Stimulated activated CD8-positive, alpha-beta memory T cell treated with anti-CD3 and anti-CD28 coated beads, Interleukin-4, amount 100 ng/mL, for 4 hours (primary cell): ENCODE data around the gene DOCK4.

Source experiments
- DNase-seq, 2 donors: peaks; one replicate each; pipeline ENCODE4 v3.0.0-alpha.2; 2020; ENCODE audit warnings: low read depth in 2 of 2, low spot score in 1 of 2

DOCK4 gene

DNA sequence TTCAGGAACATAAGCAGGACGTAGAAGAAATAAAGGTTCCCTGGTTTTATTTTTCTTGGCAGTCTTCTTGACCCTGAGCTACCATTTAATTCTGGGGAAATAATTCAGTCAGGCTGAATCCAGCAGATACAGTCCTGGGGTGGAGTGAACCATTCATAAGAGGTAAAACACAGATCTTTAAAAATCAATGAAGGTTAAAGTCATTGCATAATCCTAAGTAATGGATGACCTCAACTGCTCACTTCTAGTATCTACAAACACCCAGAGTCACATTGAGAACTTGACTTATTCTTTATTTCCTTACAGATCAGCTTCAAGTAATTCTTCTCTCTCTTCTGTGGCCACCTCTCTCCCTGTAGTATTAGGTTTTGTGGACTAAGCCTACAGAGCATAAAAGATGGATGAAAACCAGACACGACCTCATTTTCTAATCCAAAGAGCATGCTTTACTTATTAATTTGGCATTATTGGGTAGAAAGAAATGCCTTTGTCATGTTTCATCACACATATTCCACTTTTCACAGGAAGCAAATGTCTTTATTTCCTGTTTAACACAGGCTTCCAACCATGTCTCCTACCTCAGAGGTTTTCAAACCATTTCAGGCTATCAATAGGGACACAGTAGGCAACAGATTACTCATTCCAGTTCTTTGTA is 461.6 kb downstream of the DOCK4 start:
- DNase-seq, result no peak

DNA sequence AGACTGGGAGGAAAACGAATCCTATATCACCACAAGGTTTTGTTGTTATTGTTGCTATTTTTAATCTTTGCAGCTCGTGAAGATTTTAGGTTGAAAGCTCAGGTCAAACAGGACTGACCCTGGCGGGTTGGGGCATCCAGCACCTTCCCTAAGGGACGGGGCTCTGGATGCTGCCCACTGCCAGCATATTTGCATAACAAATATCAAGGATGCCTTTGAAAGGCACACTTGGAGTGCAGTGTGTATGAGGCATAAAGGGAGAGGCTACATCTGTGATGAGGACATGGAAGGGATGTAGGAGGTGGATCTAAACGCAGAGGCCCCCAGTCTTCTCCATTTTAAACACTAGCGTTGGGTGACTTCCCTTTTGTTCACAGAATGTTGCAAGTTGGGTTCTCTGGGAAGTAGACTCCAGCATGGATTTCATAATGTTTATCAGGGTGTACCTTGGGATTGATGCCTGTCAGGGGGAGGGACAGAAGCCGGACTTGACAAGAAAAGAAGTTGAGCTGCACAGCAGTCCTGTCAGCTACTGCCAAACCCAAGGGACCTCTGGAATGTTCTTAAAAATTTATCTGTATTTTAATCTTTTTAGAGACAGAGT is 462.9 kb downstream of the DOCK4 start:
- DNase-seq, result no peak

DNA sequence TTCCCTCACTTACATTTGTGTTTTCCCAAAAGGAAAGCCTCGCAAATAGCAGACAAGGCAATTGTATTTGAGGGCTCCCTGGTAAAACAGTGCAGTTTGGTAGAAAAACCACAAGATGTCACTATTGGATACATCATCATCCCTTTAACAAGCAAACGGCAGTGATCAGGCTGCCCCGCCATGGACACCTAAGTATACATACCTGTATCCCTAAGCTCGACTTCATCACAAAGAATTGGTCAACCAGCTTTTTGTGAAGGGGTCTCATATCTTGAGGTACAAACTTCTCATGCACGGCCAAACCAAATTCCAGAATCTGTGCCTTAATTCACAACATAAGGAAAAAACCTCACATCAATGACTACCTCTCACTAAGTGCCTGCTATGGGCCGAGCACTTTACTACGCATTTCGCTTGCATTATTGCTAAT is 464.4 kb downstream of the DOCK4 start:
- DNase-seq, result no peak

DNA sequence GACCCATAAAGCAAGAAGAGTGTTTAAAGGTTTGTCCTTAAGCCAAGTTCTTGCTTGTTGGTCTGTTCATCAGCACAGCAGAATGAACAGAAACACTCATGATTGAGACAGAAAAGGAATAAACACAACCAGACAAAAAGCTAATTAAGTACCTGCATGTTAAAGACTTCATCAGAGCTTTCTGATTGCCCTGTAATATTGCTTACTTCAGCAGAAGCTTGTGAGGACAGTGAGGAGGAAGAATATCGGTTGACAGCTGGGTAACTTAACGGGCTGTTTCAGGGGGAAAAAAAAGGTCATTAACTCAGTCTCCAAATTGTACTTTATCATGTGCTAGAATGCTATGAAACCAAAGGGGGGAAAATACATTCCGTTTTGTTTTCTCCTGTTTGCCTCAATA is 465.3 kb downstream of the DOCK4 start:
- no peak for DNase-seq

DNA sequence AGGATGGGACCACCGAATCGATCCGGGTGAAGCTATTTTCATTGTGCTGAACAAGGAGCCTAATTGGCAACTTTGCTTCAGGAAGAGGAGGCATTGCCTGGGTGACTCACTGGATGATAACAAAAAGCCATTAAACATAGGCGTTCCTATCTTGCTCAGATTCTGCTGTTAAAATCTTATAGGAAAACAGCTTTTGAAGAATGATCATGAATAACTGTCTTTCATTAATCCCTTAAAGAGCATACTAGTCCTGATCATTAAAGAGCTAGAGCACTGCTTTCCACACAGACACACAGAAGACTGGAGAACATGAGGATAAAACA is 469.7 kb downstream of the DOCK4 start:
- no peak for DNase-seq

DNA sequence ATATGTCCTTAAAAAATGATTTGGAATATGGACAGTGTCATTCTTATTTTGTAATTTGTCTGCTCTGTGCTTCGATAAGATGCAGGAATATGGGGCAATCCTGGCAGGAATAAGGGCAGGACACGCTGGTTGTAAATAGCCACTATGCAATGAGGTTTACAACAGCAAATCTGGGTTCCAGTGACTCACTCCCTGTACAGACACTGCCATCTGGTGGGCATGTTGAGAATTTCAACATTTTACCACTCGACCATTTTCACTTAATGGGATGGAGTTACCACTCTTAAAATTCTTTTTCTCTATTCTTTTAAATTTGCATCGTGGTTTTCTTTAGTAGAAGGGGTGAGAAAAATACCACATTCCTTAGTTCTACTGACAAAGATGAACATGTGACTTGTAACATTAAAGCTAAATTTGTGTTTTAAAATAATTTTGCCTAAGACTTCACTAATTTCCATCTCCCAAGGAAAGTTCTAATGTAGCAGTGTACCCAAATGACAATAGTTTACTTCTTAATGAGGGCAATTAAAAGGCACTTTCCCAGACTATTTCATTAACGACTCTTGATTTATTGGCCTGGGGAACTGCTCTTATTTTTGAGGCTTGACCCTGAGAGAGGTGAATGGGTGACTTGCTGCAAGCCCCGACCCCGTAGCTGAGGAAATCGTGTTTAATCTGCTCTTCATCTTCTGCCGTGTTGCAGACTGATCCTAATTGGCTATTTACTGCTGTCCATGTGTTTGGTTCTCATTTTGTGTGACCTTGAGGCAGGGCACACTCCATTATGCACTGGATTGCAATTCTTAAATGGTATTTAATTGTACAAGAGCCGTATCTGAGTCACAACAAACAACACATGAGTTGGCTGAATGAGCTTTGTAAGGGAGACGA is 470.3 kb downstream of the DOCK4 start:
- DNase-seq, result peak; percentile 10 to 36

DNA sequence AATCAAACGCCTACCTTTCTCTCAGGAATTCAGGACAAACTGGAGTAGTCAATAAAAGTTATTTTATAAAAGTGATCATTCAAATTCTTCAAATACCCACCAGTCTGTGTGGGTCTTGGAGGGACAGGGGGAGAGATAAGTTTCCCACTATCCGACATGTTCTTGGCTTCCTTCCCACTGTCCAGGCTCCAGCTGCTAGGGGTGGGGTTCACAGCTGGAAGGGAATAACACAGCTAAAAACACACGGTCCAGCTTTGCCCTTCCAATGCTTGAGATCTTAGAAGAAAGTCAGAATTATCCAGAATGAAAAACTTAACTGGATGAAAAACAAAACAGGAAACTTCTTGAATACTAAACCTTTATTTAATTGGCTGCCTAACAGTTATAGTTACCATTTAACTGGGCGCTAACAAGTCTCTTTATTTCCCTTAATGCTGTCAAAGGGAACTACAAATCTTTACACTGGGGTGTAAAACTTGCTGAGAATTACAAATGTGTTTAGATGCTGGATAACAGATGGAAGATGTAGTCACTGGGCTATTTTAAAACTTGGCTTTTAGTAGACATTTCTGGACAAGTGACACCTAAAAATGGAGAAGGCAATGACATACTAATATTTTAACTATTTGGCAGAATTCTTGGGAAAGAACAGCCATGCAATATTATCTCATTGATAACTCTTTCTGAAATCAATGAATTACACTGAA is 471.1 kb downstream of the DOCK4 start:
- DNase-seq, result no peak

DNA sequence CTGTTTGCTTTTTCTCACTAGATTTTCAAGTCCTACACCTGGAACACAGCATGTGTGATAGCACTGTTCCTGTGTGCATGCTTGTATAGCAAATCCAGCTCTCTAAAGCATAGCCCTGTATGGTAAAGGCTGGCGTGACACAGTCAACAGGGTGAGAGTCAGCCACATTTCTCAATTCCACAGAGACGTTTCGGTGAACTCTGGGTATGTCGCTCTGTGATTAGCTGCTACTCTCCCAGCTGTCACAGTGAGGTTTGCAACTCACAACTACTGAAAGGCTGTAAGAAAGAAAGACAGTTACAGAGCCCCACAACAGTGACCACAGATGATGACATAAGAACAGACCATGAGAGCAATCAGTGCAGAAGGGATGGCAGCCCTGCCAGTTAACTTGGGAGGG is 473.3 kb downstream of the DOCK4 start:
- no peak for DNase-seq

DNA sequence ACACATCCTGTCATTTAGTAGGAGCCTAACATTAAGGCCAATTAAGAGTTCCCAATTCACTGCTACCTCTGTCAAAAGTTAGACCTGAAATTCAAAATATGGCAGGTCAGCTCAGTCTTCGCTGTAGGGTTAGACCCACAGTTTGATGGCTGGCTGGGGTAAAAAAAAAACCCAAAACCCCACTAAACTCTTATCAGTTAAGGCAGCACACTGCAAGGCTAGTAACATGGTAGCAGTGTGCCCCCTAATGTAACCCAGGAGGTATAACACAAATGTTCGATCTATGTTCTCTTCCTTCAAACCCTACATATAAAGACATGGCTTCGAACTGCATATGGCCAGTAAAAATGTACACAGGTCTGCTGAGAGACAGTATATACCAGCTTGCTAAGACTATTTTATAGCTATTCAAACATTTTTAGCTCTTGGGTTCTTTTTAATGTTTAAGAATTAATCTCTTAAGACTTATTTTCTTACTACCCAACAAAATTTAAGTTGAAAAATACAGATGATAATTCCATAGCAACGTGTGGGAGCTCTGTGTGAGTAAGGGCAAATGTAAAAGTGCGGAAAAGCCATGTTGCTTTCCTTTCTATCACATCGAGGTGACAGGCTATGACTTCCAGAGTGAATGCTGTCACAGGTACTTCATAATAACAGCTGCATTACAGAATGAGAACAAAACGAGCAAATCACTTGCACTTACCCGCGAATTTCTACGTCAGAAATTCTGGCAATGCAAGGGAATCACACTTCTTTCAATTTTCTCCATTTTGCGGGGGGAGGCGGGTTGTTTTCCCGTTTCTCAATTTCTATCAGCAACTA is 475.5 kb downstream of the DOCK4 start:
- no peak for DNase-seq

DNA sequence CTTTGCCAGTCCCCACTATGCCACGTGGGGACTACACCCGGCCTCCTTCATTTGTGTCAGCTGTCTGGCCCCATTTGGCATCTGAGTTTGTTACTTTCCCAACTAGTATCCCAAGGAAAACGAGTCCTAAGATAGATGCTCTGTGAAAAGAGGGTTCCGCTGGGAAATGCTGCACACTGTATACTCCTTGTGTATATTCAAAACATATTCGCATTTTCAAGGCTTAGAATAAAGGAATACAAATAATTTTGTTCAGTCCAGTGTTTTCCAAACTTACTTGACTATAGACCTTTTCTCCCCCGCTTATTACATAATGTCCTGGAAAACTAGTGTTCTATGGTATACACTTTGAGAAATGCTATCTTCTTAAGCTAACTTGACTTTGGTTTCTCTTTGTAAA is 476.1 kb downstream of the DOCK4 start:
- no peak for DNase-seq

DNA sequence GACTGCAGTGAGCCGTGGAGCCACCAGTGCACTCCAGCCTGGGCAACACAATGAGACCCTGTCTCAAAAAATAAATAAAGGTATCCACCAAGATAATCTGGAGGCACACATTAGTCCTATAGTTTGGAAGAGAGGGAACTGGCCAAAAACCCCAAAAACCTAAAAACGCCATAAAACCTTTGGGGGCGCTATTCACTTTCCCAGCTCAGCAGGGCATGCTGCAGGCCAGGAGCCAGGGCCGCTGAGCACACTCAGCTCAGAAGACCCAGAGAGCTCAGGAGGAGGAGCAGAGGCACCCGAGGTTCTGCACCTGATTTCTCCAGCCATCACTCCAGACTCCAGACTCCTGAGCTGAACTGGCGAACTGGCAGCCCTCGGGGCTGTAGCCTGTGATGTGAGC is 476.7 kb downstream of the DOCK4 start:
- DNase-seq, result no peak

DNA sequence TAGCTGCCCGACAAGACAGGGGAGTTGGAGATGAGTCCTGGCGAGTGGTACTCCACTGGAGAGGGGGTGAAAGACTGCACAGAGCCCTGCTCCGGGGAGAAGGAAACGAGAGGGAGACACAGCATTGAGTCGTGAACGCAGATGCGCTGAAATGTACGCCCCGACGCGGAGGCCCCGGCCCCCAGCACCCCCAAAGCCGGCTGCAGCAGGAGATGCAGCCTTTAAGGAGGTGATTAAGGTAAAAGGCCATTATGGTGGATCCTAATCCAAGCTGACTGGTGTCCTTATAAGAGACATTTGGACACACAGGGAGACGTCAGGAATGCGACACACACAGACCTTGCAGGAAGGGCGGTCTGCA is 477.6 kb downstream of the DOCK4 start:
- DNase-seq, result no peak

DNA sequence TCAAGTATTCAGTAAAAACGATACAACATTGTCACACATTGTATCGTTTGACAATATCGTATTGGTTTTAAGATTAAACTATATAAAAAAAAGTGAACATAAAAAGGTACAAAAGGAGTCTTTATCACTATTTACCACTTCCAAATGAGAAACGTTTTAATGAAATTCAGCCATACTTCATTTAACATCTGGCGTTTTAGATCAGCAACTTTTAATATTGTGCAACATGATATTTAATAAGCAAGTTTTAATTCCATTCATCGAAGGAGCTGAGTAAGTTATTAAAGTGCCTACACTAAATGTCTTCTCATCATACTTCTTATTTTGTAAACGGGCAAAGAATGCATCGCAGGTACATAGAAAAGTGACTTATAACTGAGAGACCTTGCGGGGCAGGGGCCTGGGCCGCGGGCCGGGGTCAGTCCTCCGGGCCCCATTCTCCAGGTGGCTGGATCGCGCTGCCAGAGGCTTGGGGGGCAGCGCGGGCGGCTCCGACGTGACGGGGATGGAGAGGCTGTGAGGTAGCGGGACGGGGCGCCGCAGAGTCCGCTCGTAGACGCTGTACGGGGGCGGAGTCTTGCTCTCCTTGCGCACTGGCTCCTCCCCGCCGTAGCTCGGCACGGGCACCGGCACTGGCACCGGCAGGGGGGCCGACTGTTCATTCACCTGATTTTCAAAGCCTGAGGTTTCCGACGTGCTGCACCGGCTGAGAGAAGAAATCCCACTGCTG is 478.1 kb downstream of the DOCK4 start:
- DNase-seq, result no peak

DNA sequence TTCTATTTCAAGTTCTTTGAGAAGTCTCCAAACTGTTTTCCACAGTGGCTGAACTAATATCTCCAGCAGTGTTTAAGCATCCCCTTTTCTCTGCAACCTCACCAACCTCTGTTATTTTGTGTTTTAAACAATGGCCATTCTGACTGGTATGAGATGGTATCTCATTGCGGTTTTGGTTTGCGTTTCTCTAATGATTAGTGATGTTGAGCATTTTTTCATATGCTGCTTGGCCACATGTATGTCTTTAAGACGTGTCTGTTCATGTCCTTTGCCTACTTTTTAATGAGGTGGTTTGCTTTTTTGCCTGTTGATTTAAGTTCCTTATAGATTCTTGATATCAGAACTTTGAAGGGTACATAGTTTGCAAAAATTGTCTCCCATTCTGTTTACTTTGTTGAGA is 487.3 kb downstream of the DOCK4 start:
- no peak for DNase-seq

DNA sequence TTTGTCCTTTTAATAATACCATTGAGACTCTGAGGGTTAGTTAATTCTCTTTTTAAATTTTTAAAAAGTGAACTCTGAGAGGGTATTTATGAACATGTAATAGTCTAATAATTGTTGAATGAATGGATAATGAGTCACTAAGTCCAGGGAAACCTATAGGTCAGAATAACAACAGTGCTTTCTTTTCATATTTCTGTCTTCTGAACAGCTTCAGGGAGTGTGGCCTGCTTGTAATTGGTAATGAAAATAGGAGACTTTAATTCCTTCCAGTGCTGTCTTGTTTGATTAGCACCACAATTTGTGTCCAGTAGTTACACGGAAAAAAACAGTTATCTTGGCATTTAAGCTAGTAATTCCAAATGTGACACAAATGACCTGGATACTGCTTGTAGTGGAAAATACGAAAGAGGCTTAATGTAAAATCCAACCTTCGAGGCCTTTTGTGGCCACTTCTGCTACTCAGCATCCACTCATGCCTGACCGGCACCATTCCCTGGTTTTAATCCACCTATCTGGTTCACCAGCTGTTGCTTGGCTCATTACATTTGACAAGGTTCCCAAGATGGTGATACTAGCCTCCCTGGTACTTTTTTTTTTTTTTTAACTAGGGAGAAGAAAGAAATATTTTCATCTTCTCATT is 494.7 kb downstream of the DOCK4 start:
- no peak for DNase-seq

DNA sequence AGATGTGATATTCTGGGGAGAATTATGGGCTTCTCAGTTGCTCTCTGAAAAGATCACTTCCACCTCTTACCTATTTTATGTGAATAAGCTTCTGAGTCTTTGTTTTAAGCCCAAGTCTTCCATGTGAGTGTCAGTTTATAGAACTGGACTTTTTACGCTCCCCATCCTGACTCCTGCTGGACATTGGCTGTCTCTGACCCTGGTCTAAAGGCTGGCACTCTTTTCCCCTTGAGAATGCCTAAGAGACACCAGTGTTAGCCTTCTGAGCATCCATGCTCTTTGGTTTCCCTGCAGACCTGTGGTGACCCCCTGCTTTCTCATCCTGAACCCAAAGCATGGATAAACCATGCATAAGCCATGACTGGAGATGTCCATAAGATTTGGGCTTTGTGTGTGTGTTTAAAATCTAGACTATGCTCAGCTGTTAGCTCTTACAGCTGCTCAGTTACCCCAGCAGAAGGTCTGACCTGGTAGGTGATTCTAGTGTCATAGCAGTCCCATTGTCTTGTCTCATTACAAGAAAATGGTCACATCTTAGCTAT is 495.3 kb downstream of the DOCK4 start:
- DNase-seq, result no peak

DNA sequence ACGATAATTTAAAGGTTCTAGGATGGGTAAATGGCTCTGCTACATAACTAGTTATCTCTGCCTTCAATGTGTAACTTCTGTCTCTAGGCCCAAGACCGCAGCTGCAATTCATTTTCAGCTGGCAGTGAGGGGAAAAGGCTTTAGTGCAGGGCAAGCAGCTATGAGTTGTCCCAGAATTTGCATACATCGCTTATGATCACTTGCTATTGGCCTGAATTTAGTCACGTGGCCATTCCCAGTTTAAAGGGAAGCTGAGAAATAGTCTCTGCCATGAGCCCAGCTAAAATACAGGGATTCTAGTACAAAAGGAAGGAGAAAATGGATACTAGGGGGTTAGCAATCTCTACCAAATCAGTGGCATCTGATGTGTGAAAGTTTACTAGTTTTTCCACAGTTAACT is 498.1 kb downstream of the DOCK4 start:
- no peak for DNase-seq

DNA sequence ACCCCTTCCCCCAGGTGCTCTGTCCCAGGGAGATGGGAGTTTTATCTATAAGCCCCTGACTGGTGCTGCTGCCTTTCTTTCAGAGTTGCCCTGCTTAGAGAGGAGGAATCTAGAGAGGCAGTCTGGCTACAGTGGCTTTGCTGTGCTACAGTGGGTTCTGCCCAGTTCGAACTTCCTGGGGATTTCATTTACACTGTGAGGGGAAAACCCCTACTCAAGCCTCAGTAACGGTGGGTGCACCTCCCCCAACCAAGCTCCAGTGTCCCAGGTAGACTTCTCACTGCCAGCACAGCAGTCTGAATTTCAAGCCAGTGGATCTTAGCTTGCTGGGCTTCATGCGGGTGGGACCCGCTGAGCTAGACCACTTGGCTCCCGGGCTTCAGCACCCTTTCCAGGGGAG is 500.4 kb downstream of the DOCK4 start:
- DNase-seq, result no peak

DNA sequence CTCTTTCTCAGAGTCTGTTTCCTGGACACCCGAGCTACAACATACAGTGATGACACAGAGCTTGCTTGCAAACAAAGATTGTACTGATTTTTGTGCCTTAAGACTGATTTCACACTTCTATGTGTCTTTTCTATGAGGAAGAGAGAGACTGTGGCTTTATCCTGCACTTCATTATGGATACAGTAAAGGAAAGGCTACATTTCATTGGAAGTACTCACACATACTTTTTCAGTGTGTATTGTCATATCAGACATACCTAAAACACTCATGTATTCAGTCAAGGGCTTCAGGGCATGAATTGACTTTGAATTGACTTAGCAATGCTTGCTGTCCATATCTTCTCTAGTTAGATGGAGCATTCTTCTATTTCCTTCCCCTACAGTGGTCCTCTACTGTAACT is 508.4 kb downstream of the DOCK4 start:
- DNase-seq, result no peak

DNA sequence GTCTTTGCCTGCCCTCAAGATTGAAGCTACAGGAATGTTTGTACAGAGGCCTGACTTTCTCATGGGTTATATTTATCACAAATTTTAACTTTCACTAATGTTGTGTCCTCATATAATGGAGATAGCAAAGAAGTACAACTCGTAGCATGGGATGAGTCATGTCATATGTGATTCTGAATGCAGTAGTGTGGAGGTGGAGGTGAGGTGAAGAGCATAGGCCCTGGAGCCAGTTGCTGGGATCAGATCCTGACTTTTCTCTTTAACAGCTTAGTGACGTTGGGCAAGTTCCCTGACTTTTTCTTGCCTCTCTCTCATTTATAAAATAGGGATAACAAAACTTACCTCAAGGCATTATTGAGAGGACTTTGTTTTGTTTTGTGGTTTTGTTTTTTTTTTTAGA is 511.8 kb downstream of the DOCK4 start:
- DNase-seq, result no peak
